GM20000 (cell line): ENCODE results near the gene OCLN.
"Not testable (repeated sequence)": the region's sequence is repeated elsewhere in the genome, so short reads cannot be mapped to it uniquely, and the experiment has no call there.

ENCODE experiments used
- DNase-seq: peaks from one replicate; pipeline ENCODE4 v3.0.0; 2012; ENCODE audit warnings: low spot score

OCLN gene

GRCh38 chr5:69560587-69561431 lies 68.2 kb downstream of the OCLN start:
- not testable (repeated sequence) for DNase-seq

DNA sequence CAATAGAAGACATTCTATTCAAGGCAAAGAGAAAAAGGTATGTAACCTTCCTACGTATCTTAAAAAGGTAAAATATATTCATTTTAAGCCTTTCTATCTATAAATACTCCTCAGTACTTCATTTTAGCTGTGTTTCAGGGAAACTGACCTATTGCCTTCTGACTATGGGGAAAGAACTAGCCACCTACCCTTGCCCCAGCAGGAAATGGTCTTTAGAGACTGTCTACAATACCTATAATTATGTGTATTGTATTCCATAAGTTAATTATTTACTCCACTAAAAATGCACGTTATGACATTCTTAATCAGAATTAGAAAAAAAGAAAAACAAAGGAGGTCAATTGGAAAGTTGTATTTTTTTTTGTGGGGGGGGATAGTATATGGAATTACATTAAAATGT lies 73.6 kb downstream of the OCLN start:
- DNase-seq, result not testable (repeated sequence)

GRCh38 chr5:69568072-69568471 lies 75.5 kb downstream of the OCLN start:
- DNase-seq, result not testable (repeated sequence)

- DNase-seq, result not testable (repeated sequence)
These were observed 90.8 kb downstream of the OCLN start for GRCh38 chr5:69583356-69583755.

DNA sequence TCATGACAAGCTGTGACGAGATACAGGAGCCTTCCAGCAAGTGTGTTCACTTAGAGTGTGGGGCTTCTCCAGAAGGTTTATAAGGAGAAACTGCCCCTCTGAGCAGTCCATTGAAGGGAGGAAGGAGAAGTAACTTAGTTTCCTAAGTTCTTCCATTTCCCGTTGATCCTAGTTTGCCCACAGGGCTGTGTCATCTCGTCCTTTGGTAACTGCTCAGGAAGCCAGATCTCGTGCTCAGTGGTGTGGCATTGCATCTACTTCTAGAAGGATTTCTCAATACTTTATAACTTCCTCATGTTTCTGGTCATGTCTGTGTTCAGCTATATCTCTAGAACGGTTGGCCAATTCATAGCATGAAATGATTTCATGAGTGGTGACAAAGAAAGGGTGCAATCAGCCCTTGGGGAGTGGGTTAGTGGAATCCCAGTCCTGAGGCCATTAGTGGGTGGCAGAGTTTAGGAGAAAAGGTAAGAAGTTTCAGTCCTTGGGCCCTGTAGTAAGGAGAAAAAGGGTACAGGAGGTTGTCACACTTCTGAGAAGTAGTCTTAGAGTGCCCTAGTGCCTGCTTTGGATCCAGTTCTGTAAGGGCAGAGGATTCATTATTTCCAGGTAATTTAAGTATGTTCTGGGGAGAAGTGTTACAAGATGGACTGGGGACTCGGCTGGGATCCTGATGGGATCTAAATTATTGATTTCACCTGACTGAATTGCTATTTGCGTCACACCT lies 103.7 kb downstream of the OCLN start:
- not testable (repeated sequence) for DNase-seq

- DNase-seq, result not testable (repeated sequence)
These were observed 109.4 kb downstream of the OCLN start for GRCh38 chr5:69601947-69602346.

DNA sequence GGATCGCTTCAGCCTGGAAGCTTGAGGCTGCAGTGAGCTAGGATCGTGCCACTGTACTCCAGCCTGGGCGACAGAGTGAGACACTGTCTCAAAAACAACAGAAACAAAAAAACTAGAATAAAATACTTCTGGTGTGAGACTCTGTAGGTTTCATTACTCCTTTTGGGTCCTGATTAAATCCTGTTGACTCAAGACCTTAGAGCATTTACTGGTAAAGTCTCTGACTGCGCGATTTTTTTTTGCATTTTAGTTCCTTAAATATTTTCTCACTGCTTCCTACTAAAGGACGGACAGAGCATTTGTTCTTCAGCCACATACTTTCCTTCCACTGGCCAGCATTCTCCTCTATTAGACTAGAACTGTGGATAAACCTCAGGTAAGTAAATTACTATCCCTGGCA lies 114.2 kb downstream of the OCLN start:
- not testable (repeated sequence) for DNase-seq
